Measurements from ENCODE around the gene KIF1A.
"Not testable (repeated sequence)": the region's sequence is repeated elsewhere in the genome, so short reads cannot be mapped to it uniquely, and the experiment has no call there.

KIF1A gene

GRCh38 chr2:240851078-240851991 lies 31.3 kb upstream of the KIF1A start:
- H3K4me3 ChIP-seq (ENCODE audit: low read length), result no peak overlapping the region
- TF ChIP-seq CTCF (conservative IDR thresholded peaks at IDR 0.05; ENCODE audit: low read length), result peak; percentile 94
- DNase-seq (ENCODE audit: low read depth), result peak; percentile 71

GRCh38 chr2:240850756-240851077 lies 30.7 kb upstream of the KIF1A start:
- no peak for TF ChIP-seq CTCF (conservative IDR thresholded peaks at IDR 0.05; ENCODE audit: low read length)
- DNase-seq (ENCODE audit: low read depth), result no peak
- H3K4me3 ChIP-seq (ENCODE audit: low read length), result no peak overlapping the region

DNA sequence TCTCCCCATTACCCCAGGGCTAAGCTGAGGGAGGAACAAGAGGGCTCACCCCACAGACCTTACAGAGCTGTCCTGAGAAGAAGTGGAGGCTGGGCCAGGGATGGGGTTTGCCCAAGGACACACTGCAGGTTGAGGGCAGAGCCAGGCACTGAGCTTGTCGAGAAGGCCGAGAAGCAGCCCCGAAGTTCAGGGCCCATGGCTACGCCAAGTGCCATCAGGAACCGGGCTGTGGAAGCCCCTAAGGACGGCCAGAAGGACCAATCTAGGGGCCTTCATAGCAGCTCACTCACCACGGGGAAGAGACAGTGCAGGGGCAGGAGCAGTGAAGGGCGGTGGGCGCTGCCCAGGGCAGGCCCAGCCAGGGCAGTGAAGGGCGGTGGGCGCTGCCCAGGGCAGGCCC lies 30.0 kb upstream of the KIF1A start:
- TF ChIP-seq CTCF (conservative IDR thresholded peaks at IDR 0.05; ENCODE audit: low read length), result no peak
- DNase-seq (ENCODE audit: low read depth), result no peak
- H3K4me3 ChIP-seq (ENCODE audit: low read length), result no peak overlapping the region

GRCh38 chr2:240848900-240849680 lies 29.1 kb upstream of the KIF1A start:
- no peak overlapping the region for H3K4me3 ChIP-seq (ENCODE audit: low read length)
- DNase-seq (ENCODE audit: low read depth), result no peak
- no peak for TF ChIP-seq CTCF (conservative IDR thresholded peaks at IDR 0.05; ENCODE audit: low read length)

GRCh38 chr2:240847817-240848216 lies 27.8 kb upstream of the KIF1A start:
- no peak overlapping the region for H3K4me3 ChIP-seq (ENCODE audit: low read length)
- no peak for DNase-seq (ENCODE audit: low read depth)
- no peak for TF ChIP-seq CTCF (conservative IDR thresholded peaks at IDR 0.05; ENCODE audit: low read length)

DNA sequence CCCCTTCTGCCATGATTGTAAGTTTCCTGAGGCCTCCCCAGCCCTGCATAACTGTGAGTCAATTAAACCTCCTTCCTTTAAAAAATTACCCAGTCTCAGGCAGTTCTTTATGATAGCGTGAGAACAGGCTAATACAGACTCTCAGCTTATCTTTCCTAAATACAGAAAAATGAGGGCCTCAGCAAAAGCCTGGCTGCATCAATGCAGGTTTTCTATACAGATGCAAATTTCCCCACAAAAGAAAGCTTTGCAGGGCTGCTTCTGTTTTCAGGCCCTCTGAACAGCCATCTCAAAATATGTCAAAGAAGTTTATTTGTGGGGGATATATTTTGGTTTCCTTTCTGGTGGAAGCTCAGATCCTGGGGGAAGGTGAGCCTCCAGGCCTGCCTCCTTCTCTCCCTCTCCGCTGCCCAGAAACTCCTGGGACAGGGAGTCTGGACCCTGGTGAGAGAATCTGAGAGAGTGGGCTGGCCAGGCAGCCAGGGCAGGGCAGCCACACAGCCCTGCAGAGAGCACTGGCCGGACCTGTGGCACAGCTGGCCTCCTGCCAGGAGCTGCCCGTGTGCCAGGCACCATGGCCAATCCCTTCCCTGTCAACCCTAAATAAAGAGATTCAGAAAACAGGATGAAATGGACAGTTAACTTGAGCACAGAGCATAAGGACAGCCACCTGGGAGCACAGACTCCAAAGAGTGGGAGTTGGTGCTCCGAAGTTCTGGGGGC lies 27.0 kb upstream of the KIF1A start:
- no peak for DNase-seq (ENCODE audit: low read depth)

DNA sequence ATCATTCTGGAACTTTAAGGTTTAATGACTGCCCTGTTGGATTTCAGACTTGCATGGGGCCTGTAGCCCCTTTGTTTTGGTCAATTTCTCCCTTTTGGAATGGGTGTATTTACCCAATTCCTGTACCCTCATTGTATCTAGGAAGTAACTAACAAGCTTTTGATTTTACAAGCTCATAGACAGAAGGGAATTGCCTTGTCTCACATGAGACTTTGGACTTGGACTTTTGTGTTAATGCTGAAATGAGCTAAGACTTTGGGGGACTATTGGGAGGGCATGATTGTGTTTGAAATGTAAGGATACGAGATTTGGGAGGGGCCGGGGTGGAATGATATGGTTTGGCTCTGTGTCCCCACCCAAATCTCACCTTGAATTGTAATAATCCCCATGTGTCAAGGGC lies 26.3 kb upstream of the KIF1A start:
- not testable (repeated sequence) for DNase-seq (ENCODE audit: low read depth); H3K4me3 ChIP-seq (ENCODE audit: low read length)

More for the DNA sequence above, 27.0 kb upstream of the KIF1A start:
- TF ChIP-seq CTCF (conservative IDR thresholded peaks at IDR 0.05; ENCODE audit: low read length), result no peak
- no peak overlapping the region for H3K4me3 ChIP-seq (ENCODE audit: low read length)
